Urothelium cell line (cell line): ENCODE measurements around the gene ENO1.
"Not testable (repeated sequence)": the region's sequence is repeated elsewhere in the genome, so short reads cannot be mapped to it uniquely, and the experiment has no call there.

Experiments
- DNase-seq: peaks from one replicate; pipeline ENCODE4 v3.0.0; 2011; ENCODE audit warnings: low spot score, mixed read lengths
- FAIRE-seq: peaks from 2 replicates; lab custom pipeline; 2011; peaks lifted over from hg19 to GRCh38; lab: Jason Lieb, UNC

ENO1 gene

GRCh38 chr1:8848663-8849386 lies 29.7 kb downstream of the ENO1 start:
- DNase-seq (peak; percentile 91), FAIRE-seq (no peak)

GRCh38 chr1:8847990-8848389 lies 30.5 kb downstream of the ENO1 start:
- no peak for FAIRE-seq
- no peak for DNase-seq

DNA sequence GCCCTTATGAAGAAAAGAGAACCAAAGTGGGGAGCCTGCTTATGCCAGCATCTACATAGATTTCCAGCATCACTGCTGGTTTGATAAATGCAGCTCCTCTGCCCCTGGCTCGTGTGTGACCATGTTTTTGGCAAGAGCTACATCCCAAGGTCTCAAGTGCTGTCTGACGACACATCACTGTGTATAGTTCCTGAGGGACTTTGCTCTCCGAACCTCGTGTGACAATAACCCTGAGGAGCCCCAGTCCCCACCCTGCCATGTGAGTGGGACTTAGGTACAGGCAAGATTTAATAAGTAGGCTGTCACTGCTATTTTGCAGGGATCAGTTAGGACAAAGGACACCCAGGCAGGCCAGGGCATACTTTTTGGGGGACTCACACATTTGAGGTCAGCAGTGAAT lies 32.2 kb downstream of the ENO1 start:
- no peak for DNase-seq
- no peak for FAIRE-seq

DNA sequence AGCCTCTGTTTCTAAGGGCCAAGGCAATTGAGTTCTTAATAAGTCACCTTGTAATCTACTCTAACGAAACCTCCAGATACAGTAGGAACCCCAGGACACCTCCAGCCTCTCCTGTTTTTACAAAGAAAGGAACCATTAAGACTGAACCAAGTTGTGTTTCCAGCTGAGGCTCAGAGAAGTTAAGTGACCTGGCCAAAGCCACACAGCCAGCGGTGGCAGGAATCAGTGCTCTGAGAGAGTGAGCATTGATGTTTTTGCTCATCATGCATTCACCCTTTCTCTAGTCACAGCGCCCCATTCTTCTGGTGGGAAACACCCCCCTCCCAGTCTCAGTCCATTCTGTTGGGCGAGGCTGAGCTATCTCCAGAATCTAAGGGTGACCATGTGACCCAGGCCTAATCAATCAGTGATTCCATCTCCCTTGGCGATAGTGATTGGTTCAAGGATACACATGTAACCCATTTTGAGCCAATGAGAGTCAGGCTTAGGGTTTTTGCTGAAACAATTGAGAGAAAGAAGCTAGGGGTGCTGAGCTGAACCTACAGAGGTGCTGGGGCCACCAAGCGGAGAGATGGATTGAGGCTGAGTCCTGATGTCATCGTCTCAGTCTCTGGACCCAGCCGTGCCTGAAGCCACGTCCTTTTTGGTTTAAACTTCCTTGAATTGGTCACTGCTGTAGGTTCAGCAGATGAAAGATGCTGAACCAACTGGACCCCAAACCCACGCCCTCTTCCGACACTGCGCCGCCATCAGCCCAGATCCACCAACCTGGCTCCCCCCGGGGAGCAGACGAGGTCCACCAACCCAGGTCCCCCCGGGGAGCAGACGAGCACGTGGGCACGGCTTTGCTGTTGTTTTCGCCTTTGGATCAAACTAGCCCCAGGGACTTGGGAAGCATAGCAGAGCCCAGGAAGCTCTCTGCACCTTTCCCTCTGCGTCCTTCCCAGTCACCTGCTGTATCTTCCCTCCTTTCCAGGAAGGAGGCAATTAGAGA lies 33.1 kb downstream of the ENO1 start:
- FAIRE-seq = no peak
- no peak for DNase-seq

DNA sequence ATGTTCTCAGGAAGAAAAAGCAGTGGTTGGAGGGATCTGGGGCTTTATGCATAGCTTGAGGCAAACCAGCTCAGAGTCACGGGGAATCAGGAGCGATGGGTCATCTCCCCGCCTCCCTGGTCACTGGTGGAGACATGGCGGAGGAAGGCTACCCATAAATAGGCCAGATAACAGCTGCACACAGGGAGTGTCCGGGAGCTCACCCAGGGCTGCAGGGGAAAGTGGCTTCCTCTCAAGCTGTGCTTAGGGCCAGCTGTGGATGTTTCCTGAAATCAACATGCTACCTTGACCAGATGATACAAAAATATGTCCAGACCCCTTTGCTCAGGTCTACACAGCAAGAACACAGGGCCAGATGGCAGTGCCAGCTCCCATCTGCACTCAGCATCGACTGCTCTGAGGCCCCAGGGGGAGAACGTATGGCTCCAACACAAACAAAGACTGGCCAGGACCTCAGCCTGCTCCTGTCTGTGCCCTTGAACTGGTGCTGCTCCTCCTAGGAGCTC lies 33.9 kb downstream of the ENO1 start:
- FAIRE-seq (no peak), DNase-seq (no peak)

- DNase-seq (no peak), FAIRE-seq (no peak)
Observed at GRCh38 chr1:8841395-8841794, 37.1 kb downstream of the ENO1 start.

- no peak for FAIRE-seq
Observed at GRCh38 chr1:8839990-8840389, 38.5 kb downstream of the ENO1 start.

GRCh38 chr1:8835941-8836643 lies 42.4 kb downstream of the ENO1 start:
- FAIRE-seq (no peak), DNase-seq (no peak)

More at GRCh38 chr1:8839990-8840389, 38.5 kb downstream of the ENO1 start:
- DNase-seq = no peak

GRCh38 chr1:8831340-8831739 lies 47.1 kb downstream of the ENO1 start:
- DNase-seq (no peak), FAIRE-seq (no peak)

DNA sequence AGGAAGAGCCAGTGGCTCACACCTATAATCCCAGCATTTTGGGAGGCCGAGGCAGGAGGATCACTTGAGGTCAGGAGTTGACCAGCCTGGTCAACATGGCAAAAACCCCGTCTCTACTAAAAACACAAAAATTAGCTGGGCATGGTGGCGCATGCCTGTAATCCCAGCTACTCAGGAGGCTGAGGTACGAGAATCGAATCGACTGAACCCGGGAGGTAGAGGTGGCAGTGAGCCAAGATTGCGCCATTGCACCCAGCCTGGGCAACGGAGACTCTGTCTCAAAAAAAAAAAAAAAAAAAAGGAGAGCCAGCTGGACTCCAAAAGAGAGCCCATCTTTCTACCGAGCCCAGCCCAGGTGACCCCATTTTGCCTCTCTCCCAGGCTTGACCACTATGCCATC lies 47.8 kb downstream of the ENO1 start:
- not testable (repeated sequence) for DNase-seq, FAIRE-seq

DNA sequence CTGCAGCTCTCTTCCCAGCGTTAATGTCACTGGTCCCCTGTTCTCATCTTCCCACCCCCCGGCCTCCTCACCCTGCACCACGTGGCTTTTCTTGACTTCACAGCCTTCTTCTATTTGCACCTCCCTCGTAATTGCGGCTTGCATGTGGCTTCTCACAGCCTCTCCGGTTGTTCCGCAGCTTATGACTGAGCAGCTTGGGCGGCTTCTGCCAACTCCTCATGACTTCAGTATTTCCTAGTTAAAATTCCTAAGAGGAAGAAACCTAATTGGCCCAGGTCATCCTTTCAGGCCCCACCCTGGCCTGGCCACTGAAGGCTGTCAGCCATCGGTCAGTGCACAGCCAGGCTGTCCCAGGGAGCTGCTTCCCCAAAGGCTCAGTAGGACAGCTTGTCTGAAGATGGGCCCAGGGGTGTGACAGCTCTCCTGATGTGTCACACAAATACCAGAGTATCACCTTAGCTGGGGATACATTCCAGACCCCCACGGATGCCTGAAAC lies 52.5 kb downstream of the ENO1 start:
- no peak for FAIRE-seq
- DNase-seq = no peak

DNA sequence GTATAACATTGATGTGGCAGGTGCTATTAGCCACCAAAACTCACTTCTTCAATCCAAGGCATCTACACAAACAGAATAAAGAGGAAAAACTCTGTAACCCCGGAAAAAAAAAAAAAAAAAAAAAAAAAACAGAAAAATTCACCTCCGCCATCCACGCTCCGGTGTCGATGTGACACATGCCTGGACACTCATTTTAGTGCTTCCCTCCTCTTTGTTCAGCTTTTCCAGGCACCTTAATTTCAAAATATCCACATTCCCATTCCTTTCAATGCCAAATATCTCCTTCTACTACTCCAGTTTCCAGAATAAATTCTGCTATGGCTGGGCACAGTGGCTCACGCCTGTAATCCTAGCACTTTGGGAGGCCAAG lies 55.2 kb downstream of the ENO1 start:
- FAIRE-seq = no peak
- DNase-seq = no peak

DNA sequence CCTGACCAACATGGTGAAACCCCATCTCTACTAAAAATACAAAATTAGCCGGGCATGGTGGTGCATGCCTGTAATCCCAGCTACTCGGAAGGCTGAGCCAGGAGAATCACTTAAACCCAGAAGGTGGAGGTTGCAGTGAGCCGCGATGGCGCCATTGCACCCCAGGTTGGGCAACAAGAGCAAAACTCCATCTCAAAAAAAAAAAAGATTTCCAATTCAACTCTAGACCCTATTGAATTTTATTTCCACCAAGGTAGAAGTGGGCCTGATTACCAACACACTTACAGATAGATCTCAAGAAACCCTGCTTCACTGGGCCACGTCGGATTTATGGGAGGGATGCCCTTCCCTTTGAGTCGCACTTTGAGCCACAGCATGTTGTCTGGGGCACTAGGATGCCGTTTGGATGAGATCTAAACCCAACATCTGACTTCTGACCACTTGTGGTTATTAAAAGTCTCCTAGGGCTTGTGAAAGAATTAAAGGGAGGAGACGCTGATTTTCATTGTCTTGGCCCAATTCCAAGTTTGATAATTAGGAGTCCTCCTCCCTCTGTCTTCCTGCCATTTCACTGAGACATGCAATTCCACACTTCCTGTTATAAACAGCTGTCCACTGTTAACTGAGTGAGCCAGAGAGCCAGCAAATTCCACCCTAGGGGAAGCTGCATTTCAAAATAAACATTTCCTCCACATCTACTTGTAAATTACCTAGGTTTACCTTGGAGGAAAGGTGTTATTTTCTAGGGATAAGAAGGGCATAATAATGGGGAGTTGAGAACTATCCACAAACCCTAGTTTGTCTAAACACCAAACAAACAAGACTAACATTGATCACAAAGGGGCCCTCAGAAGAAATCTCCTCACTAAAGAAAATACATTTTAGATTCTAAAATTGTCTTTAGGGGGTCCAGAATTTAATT lies 55.9 kb downstream of the ENO1 start:
- DNase-seq (peak; percentile 74), FAIRE-seq (no peak)

DNA sequence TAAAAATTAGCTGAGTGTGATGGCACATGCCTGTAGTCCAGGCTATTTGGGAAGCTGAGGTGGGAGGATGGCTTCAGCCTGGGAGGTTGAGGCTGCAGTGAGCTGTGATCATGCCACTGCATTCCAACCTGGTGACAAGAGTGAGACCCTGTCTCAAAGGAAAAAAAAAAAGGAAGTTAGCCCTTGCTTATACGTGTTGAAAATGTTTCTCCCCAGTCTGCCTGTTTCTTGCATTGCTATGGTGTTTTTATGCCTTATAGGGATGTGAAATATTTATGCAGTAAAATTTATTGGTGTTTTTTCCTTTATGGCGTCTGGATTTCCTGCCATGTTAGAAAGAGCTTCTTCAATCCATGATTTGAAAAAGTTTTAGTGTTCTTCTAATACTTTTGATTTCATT lies 57.4 kb downstream of the ENO1 start:
- DNase-seq (no peak), FAIRE-seq (no peak)

- FAIRE-seq, DNase-seq: not testable (repeated sequence)
Observed at GRCh38 chr1:8818789-8819188, 59.7 kb downstream of the ENO1 start.

GRCh38 chr1:8818325-8818775 lies 60.1 kb downstream of the ENO1 start:
- peak; percentile 37 for DNase-seq
- no peak for FAIRE-seq

GRCh38 chr1:8817412-8818324 lies 60.8 kb downstream of the ENO1 start, which contains the start of gene RERE:
RERE (minus strand) TSS chr1:8817640.
- DNase-seq (peak; percentile 99), FAIRE-seq (peak; percentile 58)

GRCh38 chr1:8816831-8817411 lies 61.6 kb downstream of the ENO1 start:
- no peak for FAIRE-seq
- DNase-seq = no peak
